Mononuclear cell (primary cell): ENCODE data around the gene ARHGEF19. TPM values are rescaled to one million over a fixed set of nuclear protein-coding genes. Genes with fewer than 3 reads are reported as not detected.
"Not testable (repeated sequence)": the region's sequence is repeated elsewhere in the genome, so short reads cannot be mapped to it uniquely, and the experiment has no call there.

Experiments
- H3K27me3 ChIP-seq: 2 replicates; pipeline ENCODE4 v1.6.0; 2011; ENCODE audit warnings: low read length, control low read depth; ENCODE audit not compliant: insufficient read depth
- H3K4me1 ChIP-seq: 2 replicates; pipeline ENCODE4 v1.5.1; 2011; ENCODE audit warnings: mild to moderate bottlenecking, low read length, control low read depth; ENCODE audit not compliant: insufficient read depth
- H3K4me3 ChIP-seq: 2 replicates; pipeline ENCODE4 v1.5.1; 2011; ENCODE audit warnings: mild to moderate bottlenecking, low read length, moderate library complexity
- H3K9me3 ChIP-seq: 2 replicates; pipeline ENCODE4 v1.5.1; 2011; ENCODE audit warnings: low read depth, mild to moderate bottlenecking, control low read depth, low read length
- total RNA-seq: library from RNA; depleted of rRNA; stranded (reverse); fragments of >200 nt; gene quantifications from one replicate; pipeline ENCODE4 v1.2.3, GENCODE V29; 2012

The ARHGEF19 gene
- 1.9 TPM for total RNA-seq

DNA sequence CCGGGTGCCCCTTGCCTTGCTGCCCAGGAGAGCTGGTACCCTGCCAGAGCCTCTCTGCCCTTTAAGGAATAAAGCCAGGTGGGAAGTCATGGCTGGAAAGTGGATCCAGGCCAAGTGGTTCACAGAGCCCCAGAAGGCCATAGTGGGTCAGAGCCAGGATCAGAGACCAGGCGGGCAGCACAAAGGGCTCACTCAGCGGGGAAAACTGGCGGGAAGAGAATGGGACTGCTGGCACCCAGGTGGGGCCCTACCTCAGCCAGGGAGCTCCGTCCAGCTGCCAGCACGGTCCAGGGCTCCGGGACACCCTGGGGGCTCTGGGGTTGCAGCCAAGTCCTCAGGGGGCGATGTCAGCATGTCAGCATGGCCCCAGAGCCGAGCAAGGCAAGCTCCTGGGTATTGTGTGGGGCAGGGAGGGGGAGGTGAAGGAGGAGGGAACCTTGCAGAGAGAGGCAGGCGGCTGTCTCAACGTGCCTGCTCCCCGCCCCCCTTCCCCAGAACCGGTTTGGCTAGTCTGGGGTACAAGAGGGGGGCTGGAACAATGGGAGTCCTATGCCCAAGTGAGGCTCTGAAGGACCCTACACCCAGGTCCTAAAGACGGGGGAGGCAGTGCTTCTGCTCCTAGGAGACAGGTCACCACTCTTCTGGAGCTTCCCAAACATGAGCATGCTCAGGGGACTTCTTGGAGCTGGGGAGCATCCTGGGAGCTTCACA lies at the start of gene ARHGEF19:
Gene ARHGEF19, minus strand, starts transcription at position 402 of the 711 bp plus-strand sequence. CDS start 3,598 bp downstream, outside the sequence.
- no peak within 1 kb of the TSS for H3K4me3 ChIP-seq
- H3K4me1 ChIP-seq = peaks cover 17% of the 10 kb centered on the region
- H3K9me3 ChIP-seq = no peaks in the 10 kb centered on the region
- no peaks in the 10 kb centered on the region for H3K27me3 ChIP-seq

DNA sequence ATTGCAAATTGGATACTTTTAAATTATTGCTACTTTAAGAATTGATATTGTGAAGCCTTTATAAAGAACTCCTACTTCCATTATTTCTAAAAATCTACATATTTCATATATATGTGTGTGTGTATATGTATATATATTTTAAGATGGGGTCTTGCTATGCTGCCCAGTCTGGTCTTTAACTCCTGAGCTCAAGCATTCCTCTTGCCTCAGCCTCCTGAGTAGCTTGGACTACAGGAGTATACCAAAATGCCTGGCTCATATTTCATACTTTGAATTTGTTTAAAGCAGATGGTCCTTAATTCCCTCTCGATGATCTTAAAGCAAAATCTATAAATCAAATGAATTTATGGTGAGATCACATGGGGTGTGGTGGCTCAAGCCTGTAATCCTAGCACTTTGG lies 49.6 kb upstream of the ARHGEF19 start:
- Histone ChIP-seq H3K4me3 (no peak overlapping the region), H3K9me3 (no peaks in the 10 kb centered on the region)

DNA sequence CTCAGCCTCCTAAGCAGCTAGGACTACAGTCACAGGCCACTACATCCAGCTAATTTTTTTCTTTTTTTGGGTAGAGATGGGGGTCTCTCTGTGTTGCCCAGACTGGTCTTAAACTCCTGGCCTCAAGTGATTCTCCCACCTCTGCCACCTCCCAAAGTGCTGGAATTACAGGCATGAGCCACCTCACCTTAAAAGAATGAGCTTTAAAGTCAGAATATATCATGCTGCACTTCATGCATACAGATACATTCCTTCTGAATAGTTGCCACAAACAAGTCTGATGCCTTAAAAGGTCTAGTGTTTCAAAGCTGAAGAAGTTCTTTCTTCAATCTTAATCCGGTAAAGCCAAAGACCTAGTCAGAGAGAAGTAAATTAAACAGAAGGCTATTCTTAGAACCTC lies 48.4 kb upstream of the ARHGEF19 start:
- Histone ChIP-seq H3K4me1 (no peaks in the 10 kb centered on the region), H3K4me3 (no peak overlapping the region), H3K27me3 (no peaks in the 10 kb centered on the region), H3K9me3 (no peaks in the 10 kb centered on the region)

More for the DNA sequence above, 49.6 kb upstream of the ARHGEF19 start:
- Histone ChIP-seq H3K27me3 (no peaks in the 10 kb centered on the region), H3K4me1 (no peaks in the 10 kb centered on the region)

DNA sequence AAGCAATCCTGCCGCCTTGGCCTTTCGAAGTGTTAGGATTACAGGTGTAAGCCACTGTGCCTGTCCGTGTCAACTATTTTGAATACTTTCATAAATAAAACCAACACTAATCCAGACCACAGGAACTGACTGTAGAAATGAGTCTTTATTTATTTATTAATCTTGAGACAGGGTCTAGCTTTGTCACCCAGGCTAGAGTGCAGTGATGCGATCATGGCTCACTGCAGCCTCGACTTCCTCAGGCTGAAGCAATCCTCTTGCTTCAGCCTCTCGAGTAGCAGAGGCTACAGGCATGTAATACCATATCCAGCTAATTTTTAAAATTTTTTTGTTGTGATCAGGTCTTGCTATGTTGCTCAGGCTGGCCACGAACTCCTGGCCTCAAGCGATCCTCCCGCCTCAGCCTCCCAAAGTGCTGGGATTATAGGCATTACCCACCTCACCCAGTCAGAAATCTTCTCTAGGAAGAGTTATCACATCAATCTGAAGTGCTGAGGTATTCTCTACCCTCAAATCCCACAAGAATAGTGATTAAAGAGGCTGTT lies 46.2 kb upstream of the ARHGEF19 start:
- Histone ChIP-seq H3K4me1 (no peaks in the 10 kb centered on the region), H3K9me3 (no peaks in the 10 kb centered on the region), H3K4me3 (no peak overlapping the region), H3K27me3 (no peaks in the 10 kb centered on the region)

DNA sequence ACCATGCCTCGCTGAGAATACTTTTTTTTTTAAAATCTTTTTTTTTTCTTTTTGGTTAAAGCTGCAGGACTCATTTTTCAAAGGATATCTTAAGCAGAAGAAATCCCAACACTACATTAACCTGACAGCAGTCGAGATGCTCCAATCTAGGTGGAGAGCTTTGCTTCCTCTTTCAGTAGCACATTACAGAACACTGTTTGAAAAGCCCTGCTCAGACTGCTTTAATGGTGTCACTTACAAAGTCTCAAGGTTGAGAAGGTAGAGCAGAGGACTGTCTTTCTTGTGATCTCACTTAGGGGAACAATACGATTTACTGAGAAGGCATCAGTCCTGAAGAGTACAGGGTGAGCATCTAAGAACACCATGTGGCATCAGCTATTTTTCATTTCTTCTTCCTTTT lies 45.5 kb upstream of the ARHGEF19 start:
- no peaks in the 10 kb centered on the region for H3K9me3 ChIP-seq
- H3K4me1 ChIP-seq = no peaks in the 10 kb centered on the region
- no peaks in the 10 kb centered on the region for H3K27me3 ChIP-seq
- H3K4me3 ChIP-seq = no peak overlapping the region

DNA sequence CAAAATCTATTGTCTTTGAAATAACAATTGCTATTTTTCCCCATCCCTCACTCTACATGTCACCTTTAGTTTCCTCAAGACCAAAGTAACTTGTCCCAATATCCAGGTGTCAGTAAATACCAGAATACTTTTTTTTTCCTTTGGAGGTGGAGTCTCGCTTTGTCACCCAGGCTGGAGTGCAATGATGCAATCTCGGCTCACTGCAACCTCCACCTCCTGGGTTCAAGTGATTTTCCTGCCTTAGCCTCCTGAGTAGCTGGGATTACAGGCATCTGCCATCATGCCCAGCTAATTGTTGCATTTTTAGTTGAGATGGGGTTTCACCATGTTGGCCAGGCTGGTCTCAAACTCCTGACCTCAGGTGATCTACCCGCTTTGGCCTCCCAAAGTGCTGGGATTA lies 45.1 kb upstream of the ARHGEF19 start:
- H3K27me3 ChIP-seq, H3K4me3 ChIP-seq: not testable (repeated sequence)

DNA sequence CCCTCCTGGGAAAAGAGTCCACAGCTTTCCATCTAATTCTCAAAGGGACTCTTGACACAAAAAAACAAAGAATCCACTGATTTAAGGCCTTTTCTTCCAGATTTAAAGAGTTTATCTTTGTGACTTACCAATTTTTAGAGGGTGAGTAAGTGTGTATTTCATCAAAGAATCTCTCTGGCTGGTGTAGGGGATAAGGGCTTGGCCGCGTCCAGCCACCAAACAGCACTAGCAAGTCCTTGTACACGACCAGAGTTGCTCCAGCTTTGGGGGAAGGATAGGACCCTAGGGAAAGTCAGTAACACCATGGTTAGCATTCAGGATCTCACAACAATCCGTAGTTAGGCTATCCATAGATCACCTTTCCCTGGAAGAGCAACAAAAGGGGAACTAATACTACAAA lies 44.0 kb upstream of the ARHGEF19 start:
- H3K27me3 ChIP-seq = no peaks in the 10 kb centered on the region
- H3K9me3 ChIP-seq = no peaks in the 10 kb centered on the region
- H3K4me3 ChIP-seq = no peak overlapping the region
- H3K4me1 ChIP-seq = no peaks in the 10 kb centered on the region

More for the DNA sequence above, 45.1 kb upstream of the ARHGEF19 start:
- H3K4me1 ChIP-seq, H3K9me3 ChIP-seq: not testable (repeated sequence)

DNA sequence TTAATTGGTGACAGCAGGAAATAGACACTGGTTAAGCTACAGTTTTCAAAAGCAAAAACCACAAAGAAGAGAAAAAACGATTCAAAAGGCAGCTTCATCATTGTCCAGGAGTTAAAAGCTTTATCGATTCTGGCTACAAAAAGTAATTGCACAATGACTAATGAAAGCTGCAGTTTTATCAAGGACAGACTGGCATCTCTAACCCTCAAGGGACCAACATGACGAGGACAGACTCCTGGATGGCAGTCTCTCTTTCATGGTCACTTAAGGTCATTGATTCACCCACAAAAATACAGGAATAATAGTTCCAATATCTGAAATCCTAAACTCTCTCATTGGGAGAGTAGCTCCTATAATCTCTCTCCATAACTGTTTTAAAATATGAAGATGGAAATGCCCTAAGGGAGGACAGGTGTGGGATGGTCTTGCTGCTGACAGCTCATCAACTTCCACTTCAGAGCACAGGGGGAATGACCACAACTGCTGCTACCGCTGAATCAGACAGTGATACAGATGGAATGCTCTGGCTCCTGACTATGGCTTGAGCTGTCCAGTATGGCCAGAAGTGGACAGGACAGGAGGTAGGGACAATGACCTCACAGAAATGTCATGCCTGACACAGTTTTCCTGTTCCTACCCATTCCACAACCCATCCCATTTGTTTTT lies 41.9 kb upstream of the ARHGEF19 start:
- peaks cover 8% of the 10 kb centered on the region for H3K4me1 ChIP-seq
- H3K9me3 ChIP-seq = no peaks in the 10 kb centered on the region
- H3K27me3 ChIP-seq = no peaks in the 10 kb centered on the region
- H3K4me3 ChIP-seq = no peak overlapping the region

DNA sequence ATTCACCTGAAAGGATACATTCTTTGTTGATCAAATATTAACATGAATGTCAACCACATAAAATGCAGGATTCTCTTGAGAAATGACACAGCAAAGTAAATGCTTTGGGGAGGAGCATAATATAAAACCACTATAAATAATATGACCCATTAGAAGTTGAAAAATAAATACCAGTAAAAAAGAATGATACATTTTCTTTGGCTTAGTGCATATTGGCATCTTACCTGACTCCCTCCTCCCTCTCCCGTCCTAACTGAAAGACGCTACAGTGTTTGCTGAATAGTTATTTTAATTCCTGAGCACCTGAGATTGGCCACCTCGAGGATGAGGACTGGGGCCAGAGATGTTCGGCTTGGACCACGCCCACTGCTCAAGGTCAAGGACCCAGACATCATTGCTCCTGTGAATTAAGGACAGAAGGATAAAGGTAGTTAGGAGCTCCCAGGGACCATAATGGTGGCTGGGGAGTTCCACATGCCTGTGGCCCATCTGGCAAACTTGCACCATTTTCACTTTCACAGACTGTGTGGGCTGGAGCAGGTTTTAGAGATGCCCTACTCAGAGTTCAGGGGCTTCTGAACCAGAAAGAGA lies 41.0 kb upstream of the ARHGEF19 start:
- Histone ChIP-seq H3K9me3 (no peaks in the 10 kb centered on the region), H3K27me3 (no peaks in the 10 kb centered on the region)

DNA sequence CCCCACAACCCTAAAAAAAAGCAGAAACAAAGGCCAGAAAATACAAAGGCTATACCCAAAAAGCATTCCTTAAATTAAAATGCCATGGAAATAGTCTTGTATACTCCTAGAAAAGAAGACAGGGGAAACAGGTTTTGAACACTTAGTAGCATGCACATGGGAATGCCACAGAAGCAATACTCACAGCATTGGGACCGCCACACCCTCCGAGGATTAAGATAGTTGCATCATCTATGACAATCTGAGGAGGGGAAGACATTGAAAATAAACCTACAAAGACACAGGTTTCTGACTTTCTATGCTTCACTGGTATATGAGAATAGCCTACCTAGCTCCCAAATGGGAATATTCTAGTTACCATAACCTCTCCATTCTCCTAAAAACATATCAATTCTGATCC lies 40.5 kb upstream of the ARHGEF19 start:
- Histone ChIP-seq H3K27me3 (no peaks in the 10 kb centered on the region), H3K4me1 (peaks cover 17% of the 10 kb centered on the region), H3K9me3 (no peaks in the 10 kb centered on the region), H3K4me3 (no peak overlapping the region)

More for the DNA sequence above, 41.0 kb upstream of the ARHGEF19 start:
- Histone ChIP-seq H3K4me3 (no peak overlapping the region), H3K4me1 (peaks cover 17% of the 10 kb centered on the region)

DNA sequence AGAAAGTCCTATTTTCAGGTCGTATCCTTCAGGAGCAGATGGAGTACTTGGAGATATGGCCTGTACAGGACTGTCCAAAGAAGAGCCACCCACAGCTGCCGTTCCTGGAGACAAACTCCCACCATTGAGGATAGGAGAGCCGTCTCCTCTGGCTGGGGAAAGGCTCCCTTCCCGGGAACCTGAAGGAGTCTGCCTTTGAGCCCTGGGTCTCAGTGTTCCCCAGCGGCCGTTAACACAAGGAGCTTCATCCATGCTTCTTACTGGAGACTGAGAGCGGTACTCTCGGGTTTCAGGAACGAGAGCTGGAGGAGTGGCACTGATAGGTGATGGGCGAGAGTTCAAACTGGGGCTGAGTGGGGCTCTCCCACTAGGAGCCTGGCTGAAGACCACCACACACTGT lies 38.9 kb upstream of the ARHGEF19 start:
- Histone ChIP-seq H3K4me1 (peaks cover 17% of the 10 kb centered on the region), H3K9me3 (no peaks in the 10 kb centered on the region), H3K4me3 (no peak overlapping the region), H3K27me3 (no peaks in the 10 kb centered on the region)

DNA sequence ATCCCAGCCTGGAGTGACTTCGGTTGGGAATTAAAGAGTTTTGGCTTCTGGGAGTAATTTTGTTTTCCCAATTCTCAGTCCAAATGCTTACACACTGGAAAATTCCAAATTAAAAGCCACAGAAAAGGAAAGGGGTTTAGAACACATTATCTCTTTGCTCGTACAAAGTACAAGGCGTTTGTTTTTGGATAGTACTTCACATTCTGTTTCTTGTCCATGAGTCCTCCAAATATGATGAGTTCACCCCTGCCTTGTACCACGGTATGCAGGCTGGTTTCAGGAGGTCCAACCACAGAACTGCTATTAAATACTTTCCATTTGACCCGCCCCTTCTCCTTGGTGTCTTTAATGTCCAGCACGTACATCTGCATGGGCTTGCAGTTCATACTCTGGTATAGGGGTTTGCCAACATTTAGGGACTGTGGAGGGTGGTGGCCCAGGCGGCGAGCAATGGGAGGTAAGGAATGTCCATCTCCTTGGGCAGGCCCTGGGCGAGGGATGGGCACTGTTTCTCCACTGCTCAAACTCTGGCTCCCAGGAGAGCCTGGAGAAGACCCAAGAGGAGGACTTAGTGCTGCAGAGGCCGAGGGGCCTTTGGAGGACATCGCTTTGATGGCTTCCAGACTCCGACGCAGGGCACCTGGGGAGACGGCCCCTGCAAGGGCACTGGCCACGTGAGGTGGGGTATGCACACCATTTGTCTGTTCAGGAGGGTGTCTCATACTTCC lies 38.2 kb upstream of the ARHGEF19 start:
- Histone ChIP-seq H3K27me3 (no peaks in the 10 kb centered on the region), H3K4me3 (no peak overlapping the region), H3K9me3 (no peaks in the 10 kb centered on the region), H3K4me1 (peaks cover 17% of the 10 kb centered on the region)

DNA sequence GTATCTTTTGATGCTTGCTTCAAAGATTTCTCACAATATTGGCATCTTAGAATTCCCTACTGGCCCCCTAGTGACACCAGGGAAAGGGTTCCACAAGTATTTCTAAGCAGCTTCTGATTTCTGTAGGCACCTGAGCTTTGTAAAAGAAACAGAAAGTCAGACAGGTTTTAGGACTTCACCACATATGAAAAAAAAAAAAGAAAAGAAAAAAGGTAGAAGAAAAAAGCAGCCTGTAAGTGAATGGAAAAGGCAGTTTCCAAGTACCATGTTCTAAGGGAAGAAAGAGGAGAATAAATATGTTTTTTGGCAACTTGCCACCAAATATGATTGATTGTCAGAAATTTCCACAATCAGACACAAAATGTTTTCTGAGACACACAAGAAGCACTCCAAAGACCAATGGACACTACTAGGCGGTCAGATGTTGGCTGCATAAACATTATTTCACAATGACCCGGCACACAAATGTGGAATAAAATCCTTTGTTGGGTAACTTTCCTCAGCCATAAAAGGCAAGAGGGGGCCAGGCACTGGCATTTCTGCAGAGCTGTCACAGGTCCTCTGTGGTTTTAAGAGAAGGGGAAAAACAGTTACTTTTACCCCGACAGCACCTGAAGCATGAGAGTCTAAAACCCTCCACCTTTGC lies 37.3 kb upstream of the ARHGEF19 start:
- Histone ChIP-seq H3K27me3 (no peaks in the 10 kb centered on the region), H3K9me3 (no peaks in the 10 kb centered on the region), H3K4me3 (no peak overlapping the region), H3K4me1 (peaks cover 17% of the 10 kb centered on the region)

DNA sequence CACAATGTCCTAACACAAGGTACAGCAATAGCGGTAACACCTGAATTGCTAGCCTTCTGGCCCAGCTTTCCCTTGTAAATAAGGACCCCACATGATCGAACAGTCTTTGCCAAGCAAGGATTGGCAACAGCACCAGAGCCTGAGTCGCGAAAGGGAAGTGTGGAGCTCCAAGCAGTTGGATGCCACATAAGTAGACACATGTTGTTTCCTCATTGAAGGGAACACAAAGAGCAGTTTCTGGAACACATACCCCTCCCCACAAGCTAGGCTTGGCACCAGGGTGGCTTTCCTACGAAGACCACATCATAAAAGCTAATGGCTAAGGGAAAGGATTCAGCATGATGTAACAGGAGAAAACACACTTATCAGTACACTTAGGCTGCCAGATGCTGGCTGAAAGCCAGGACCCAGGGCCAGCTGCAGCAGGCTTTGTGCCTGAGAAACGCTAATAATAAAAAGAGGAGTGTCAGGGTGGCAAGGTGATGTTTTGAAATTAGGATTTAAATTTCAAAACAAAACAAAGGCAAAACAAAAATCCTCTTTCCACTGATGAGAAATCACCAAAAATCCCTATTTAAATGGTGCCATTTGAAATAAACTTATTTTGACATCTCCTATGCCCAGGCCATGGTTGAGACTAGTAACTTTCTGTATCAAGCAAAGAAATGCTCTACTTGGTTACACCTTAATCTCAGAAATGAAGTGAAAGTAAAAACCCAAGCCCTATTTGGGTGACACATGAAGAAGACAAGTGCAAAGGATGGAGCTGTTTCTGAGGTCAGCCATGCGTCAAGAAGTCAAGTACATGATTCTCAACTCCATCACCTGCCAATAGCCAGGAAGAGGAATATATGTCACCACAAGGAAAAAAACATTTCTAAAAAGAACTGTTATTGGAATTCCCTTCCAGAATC lies 36.4 kb upstream of the ARHGEF19 start:
- Histone ChIP-seq H3K4me3 (no peak overlapping the region), H3K4me1 (peaks cover 22% of the 10 kb centered on the region), H3K27me3 (no peaks in the 10 kb centered on the region), H3K9me3 (no peaks in the 10 kb centered on the region)
